Loucy (cell line): Measurements from ENCODE around the gene NLGN4Y.

Experiments used
- EZH2phosphoT487 ChIP-seq: fragments of 200-600 bp; IDR thresholded peaks from 2 replicates; pipeline ENCODE4 v1.6.1; 2018; ENCODE audit warnings: antibody characterized with exemption, mild to moderate bottlenecking, moderate library complexity, borderline replicate concordance
- TF ChIP-seq, protein P1 (sequence below): fragments of 200-600 bp; sonication (generic); conservative IDR thresholded peaks from 2 replicates; pipeline ENCODE4 v1.5.1; 2014; ENCODE audit warnings: mild to moderate bottlenecking, antibody characterized with exemption, low read length

DNA sequence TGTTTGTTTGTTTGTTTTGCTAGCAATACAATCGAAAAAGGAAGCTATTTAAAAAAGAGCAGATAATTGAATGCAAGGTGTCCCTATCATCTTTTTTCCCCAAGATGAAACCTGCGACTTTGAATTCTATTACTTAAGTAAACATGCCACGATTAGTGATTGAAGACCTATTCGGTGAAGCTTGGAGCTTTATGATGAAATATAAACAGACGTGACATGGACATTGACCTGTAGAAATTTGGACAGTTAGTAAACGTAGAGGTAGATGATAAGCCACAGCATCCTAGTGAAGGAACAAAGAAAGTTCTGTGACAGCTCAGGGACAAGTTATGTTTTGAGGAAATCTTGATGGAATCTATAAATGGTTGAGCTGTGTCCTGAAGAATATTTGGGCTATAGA, 103.9 kb downstream of the NLGN4Y start:
- TF ChIP-seq, protein P1, sequence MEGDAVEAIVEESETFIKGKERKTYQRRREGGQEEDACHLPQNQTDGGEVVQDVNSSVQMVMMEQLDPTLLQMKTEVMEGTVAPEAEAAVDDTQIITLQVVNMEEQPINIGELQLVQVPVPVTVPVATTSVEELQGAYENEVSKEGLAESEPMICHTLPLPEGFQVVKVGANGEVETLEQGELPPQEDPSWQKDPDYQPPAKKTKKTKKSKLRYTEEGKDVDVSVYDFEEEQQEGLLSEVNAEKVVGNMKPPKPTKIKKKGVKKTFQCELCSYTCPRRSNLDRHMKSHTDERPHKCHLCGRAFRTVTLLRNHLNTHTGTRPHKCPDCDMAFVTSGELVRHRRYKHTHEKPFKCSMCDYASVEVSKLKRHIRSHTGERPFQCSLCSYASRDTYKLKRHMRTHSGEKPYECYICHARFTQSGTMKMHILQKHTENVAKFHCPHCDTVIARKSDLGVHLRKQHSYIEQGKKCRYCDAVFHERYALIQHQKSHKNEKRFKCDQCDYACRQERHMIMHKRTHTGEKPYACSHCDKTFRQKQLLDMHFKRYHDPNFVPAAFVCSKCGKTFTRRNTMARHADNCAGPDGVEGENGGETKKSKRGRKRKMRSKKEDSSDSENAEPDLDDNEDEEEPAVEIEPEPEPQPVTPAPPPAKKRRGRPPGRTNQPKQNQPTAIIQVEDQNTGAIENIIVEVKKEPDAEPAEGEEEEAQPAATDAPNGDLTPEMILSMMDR = no peak
- no peak for TF ChIP-seq EZH2phosphoT487
